SIG-M5 (cell line): ENCODE data around the gene MANF.

Experiments
- DNase-seq: peaks from one replicate; lab custom pipeline; 2025; lab: John Stamatoyannopoulos, UW

MANF gene

GRCh38 chr3:51436998-51437639 is 52.0 kb downstream of the MANF start:
- DNase-seq: no peak
